Progenitor cell of endocrine pancreas (in vitro differentiated cells): ENCODE data around the gene HOXC13. TPM values are rescaled to one million over a fixed set of nuclear protein-coding genes. Genes with fewer than 3 reads are reported as not detected.

Experiments
- DNase-seq: peaks from one replicate; pipeline ENCODE4 v3.0.0; 2021; ENCODE audit warnings: low spot score; ENCODE audit not compliant: unreplicated experiment
- H3K27ac Mint-ChIP-seq: 2 replicates; pipeline ENCODE4 v1.8.0; 2021; ENCODE audit warnings: mild to moderate bottlenecking, moderate library complexity, mixed read lengths
- H3K27me3 Mint-ChIP-seq: 2 replicates; pipeline ENCODE4 v1.8.0; 2021; ENCODE audit warnings: mixed read lengths
- H3K36me3 Mint-ChIP-seq: 2 replicates; pipeline ENCODE4 v1.8.0; 2022; ENCODE audit warnings: mixed read lengths; ENCODE audit not compliant: insufficient read depth
- H3K4me1 Mint-ChIP-seq: 2 replicates; pipeline ENCODE4 v1.8.0; 2021; ENCODE audit warnings: low read depth, mixed read lengths
- H3K4me3 Mint-ChIP-seq: 2 replicates; pipeline ENCODE4 v1.8.0; 2021; ENCODE audit warnings: low read depth, mild to moderate bottlenecking, moderate library complexity, mixed read lengths
- H3K9me3 Mint-ChIP-seq: 2 replicates; pipeline ENCODE4 v1.8.0; 2021; ENCODE audit warnings: low read depth, mixed read lengths
- total RNA-seq: library from RNA; stranded (reverse); gene quantifications from 2 replicates; pipeline ENCODE4 v1.2.1, GENCODE V29; 2021
- TF ChIP-seq, protein P1 (sequence below): fragments of 200-600 bp; sonication (generic); IDR thresholded peaks from one replicate; pipeline ENCODE4 v1.5.0; 2021; ENCODE audit warnings: antibody characterized with exemption, mild to moderate bottlenecking; ENCODE audit not compliant: unreplicated experiment

The HOXC13 gene
- total RNA-seq, 1 donor from 2014 or later, result not detected

DNA sequence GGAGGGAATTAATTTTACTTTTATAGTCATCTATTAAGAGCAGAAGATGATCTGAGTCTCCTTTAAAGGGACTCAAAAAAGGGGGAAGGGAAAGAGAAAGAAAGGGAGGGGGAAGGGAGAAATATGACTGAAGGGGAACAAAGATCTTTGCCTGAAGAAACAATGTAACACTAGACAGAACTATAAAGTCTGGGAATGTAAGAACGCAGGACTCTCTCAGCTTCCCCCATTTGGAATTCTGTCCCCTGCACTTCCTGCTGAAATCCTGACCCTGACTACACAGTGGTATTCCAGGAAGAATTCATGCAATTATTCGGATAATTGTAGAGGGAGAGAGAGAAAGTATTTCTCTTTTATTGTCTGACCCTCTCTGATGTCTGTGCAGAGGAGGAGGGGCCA lies 25.7 kb downstream of the HOXC13 start:
- no peak overlapping the region for H3K27ac Mint-ChIP-seq
- H3K4me1 Mint-ChIP-seq, result no peaks in the 10 kb centered on the region
- H3K36me3 Mint-ChIP-seq, result no peaks in the 10 kb centered on the region
- DNase-seq, result no peak
- TF ChIP-seq, protein P1, sequence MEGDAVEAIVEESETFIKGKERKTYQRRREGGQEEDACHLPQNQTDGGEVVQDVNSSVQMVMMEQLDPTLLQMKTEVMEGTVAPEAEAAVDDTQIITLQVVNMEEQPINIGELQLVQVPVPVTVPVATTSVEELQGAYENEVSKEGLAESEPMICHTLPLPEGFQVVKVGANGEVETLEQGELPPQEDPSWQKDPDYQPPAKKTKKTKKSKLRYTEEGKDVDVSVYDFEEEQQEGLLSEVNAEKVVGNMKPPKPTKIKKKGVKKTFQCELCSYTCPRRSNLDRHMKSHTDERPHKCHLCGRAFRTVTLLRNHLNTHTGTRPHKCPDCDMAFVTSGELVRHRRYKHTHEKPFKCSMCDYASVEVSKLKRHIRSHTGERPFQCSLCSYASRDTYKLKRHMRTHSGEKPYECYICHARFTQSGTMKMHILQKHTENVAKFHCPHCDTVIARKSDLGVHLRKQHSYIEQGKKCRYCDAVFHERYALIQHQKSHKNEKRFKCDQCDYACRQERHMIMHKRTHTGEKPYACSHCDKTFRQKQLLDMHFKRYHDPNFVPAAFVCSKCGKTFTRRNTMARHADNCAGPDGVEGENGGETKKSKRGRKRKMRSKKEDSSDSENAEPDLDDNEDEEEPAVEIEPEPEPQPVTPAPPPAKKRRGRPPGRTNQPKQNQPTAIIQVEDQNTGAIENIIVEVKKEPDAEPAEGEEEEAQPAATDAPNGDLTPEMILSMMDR, result no peak
- H3K27me3 Mint-ChIP-seq, result peaks cover 98% of the 10 kb centered on the region
- H3K4me3 Mint-ChIP-seq, result no peak overlapping the region
- no peaks in the 10 kb centered on the region for H3K9me3 Mint-ChIP-seq

GRCh38 chr12:53965281-53966084 lies 26.9 kb downstream of the HOXC13 start:
- H3K36me3 Mint-ChIP-seq, result no peaks in the 10 kb centered on the region
- no peak overlapping the region for H3K27ac Mint-ChIP-seq
- DNase-seq, result no peak
- TF ChIP-seq, protein P1, result no peak
- H3K4me3 Mint-ChIP-seq, result no peak overlapping the region
- H3K4me1 Mint-ChIP-seq, result no peaks in the 10 kb centered on the region
- no peaks in the 10 kb centered on the region for H3K9me3 Mint-ChIP-seq
- peaks cover 98% of the 10 kb centered on the region for H3K27me3 Mint-ChIP-seq

- Mint-ChIP-seq H3K4me1 (no peaks in the 10 kb centered on the region), H3K4me3 (no peak overlapping the region), H3K27ac (no peak overlapping the region), H3K36me3 (no peaks in the 10 kb centered on the region), H3K27me3 (peaks cover 98% of the 10 kb centered on the region), H3K9me3 (no peaks in the 10 kb centered on the region)
- TF ChIP-seq, protein P1, result no peak
- DNase-seq, result no peak
Observed at GRCh38 chr12:53966085-53966384, 27.4 kb downstream of the HOXC13 start.

GRCh38 chr12:53966385-53967133 lies 27.9 kb downstream of the HOXC13 start:
- no peak for DNase-seq
- TF ChIP-seq, protein P1, result no peak
- H3K4me1 Mint-ChIP-seq, result no peaks in the 10 kb centered on the region
- peaks cover 99% of the 10 kb centered on the region for H3K27me3 Mint-ChIP-seq
- H3K36me3 Mint-ChIP-seq, result no peaks in the 10 kb centered on the region
- H3K4me3 Mint-ChIP-seq, result no peak overlapping the region
- H3K9me3 Mint-ChIP-seq, result no peaks in the 10 kb centered on the region
- H3K27ac Mint-ChIP-seq, result no peak overlapping the region

GRCh38 chr12:53967421-53967925 lies 28.8 kb downstream of the HOXC13 start:
- Mint-ChIP-seq H3K27me3 (peaks cover 100% of the 10 kb centered on the region), H3K27ac (no peak overlapping the region), H3K9me3 (no peaks in the 10 kb centered on the region), H3K4me1 (no peaks in the 10 kb centered on the region), H3K36me3 (no peaks in the 10 kb centered on the region), H3K4me3 (no peak overlapping the region)
- DNase-seq, result no peak
- TF ChIP-seq, protein P1, result no peak
